Ishikawa (cell line): ENCODE data around the gene PREX1.

Source experiments
- CEBPB ChIP-seq: IDR thresholded peaks from 2 replicates; pipeline ENCODE4 v1.6.1; 2012
- EP300 ChIP-seq: IDR thresholded peaks from 2 replicates; pipeline ENCODE4 v1.6.1; 2012; ENCODE audit warnings: borderline replicate concordance
- MAX ChIP-seq: IDR thresholded peaks from 2 replicates; pipeline ENCODE4 v1.6.1; 2012
- ZBTB7A ChIP-seq: IDR thresholded peaks from 2 replicates; pipeline ENCODE4 v1.6.1; 2012; ENCODE audit warnings: low read depth
- TF ChIP-seq, protein P1 (sequence below): IDR thresholded peaks from 2 replicates; pipeline ENCODE4 v1.6.1; 2012; ENCODE audit warnings: low read depth, mild to moderate bottlenecking

- TF ChIP-seq CEBPB (no peak), MAX (no peak), EP300 (no peak), ZBTB7A (no peak)
- TF ChIP-seq, protein P1, sequence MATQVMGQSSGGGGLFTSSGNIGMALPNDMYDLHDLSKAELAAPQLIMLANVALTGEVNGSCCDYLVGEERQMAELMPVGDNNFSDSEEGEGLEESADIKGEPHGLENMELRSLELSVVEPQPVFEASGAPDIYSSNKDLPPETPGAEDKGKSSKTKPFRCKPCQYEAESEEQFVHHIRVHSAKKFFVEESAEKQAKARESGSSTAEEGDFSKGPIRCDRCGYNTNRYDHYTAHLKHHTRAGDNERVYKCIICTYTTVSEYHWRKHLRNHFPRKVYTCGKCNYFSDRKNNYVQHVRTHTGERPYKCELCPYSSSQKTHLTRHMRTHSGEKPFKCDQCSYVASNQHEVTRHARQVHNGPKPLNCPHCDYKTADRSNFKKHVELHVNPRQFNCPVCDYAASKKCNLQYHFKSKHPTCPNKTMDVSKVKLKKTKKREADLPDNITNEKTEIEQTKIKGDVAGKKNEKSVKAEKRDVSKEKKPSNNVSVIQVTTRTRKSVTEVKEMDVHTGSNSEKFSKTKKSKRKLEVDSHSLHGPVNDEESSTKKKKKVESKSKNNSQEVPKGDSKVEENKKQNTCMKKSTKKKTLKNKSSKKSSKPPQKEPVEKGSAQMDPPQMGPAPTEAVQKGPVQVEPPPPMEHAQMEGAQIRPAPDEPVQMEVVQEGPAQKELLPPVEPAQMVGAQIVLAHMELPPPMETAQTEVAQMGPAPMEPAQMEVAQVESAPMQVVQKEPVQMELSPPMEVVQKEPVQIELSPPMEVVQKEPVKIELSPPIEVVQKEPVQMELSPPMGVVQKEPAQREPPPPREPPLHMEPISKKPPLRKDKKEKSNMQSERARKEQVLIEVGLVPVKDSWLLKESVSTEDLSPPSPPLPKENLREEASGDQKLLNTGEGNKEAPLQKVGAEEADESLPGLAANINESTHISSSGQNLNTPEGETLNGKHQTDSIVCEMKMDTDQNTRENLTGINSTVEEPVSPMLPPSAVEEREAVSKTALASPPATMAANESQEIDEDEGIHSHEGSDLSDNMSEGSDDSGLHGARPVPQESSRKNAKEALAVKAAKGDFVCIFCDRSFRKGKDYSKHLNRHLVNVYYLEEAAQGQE: no peak
These were observed 154.3 kb downstream of the PREX1 start for GRCh38 chr20:48673507-48673906.
